ENCODE results near the gene CTNNA3. TPM values are rescaled to one million over a fixed set of nuclear protein-coding genes. Genes with fewer than 3 reads are reported as not detected.

The CTNNA3 gene
- total RNA-seq, 2 donors from 2014 or later, result 3.2 to 7.2 TPM

GRCh38 chr10:67288688-67289410, 407.1 kb downstream of the CTNNA3 start:
- Histone ChIP-seq H3K4me1 (ENCODE audit: control insufficient read depth, insufficient read depth, low read length) (no peaks in the 10 kb centered on the region), H3K4me3 (ENCODE audit: low read length) (no peak overlapping the region), H3K9me3 (ENCODE audit: control insufficient read depth, low read length) (no peaks in the 10 kb centered on the region), H3K27me3 (ENCODE audit: control insufficient read depth, insufficient read depth, low read length, poor library complexity, severe bottlenecking) (no peaks in the 10 kb centered on the region), H3K27ac (ENCODE audit: low read depth, low read length) (no peak overlapping the region), H3K36me3 (ENCODE audit: control insufficient read depth, insufficient read depth, low read length) (no peaks in the 10 kb centered on the region), H3K9ac (ENCODE audit: extremely low read depth, low read length, poor library complexity, severe bottlenecking) (no peak overlapping the region)
- Mint-ChIP-seq H3K4me3 (no peak overlapping the region), H3K36me3 (ENCODE audit: low read depth) (no peaks in the 10 kb centered on the region), H3K9me3 (no peaks in the 10 kb centered on the region), H3K27me3 (ENCODE audit: insufficient read depth) (no peaks in the 10 kb centered on the region), H3K27ac (no peak overlapping the region), H3K4me1 (no peaks in the 10 kb centered on the region)
- TF ChIP-seq CTCF (conservative IDR thresholded peaks at IDR 0.05), result no peak
- DNase-seq, result no peak
- 93% methylated on average over 3 of the region's 3 CpGs; no CpG with 5 or more reads in 1 of the 2 experiments for WGBS, 2 experiments (ENCODE audit: insufficient coverage in 1 of 2, insufficient read length in 1 of 2)

- H3K9me3 Mint-ChIP-seq, result peaks cover 2% of the 10 kb centered on the region
- TF ChIP-seq CTCF (conservative IDR thresholded peaks at IDR 0.05), result peak; percentile 37
- H3K4me3 ChIP-seq (ENCODE audit: low read length), result no peak overlapping the region
- no peaks in the 10 kb centered on the region for H3K27me3 ChIP-seq (ENCODE audit: control insufficient read depth, insufficient read depth, low read length, poor library complexity, severe bottlenecking)
- WGBS, 2 experiments (ENCODE audit: insufficient coverage in 1 of 2, insufficient read length in 1 of 2), result 77% methylated on average over 1 of the region's 1 CpG; no CpG with 5 or more reads in 1 of the 2 experiments
- H3K36me3 ChIP-seq (ENCODE audit: control insufficient read depth, insufficient read depth, low read length), result no peaks in the 10 kb centered on the region
- peaks cover 8% of the 10 kb centered on the region for H3K4me1 ChIP-seq (ENCODE audit: control insufficient read depth, insufficient read depth, low read length)
- no peaks in the 10 kb centered on the region for H3K36me3 Mint-ChIP-seq (ENCODE audit: low read depth)
- no peaks in the 10 kb centered on the region for H3K27me3 Mint-ChIP-seq (ENCODE audit: insufficient read depth)
- no peak overlapping the region for H3K4me3 Mint-ChIP-seq
- peaks cover 14% of the 10 kb centered on the region for H3K9me3 ChIP-seq (ENCODE audit: control insufficient read depth, low read length)
- H3K4me1 Mint-ChIP-seq, result peaks cover 20% of the 10 kb centered on the region
- no peak for DNase-seq
- no peak overlapping the region for H3K9ac ChIP-seq (ENCODE audit: extremely low read depth, low read length, poor library complexity, severe bottlenecking)
- no peak overlapping the region for H3K27ac ChIP-seq (ENCODE audit: low read depth, low read length)
- H3K27ac Mint-ChIP-seq, result no peak overlapping the region
Measured at GRCh38 chr10:67284589-67284988, 411.4 kb downstream of the CTNNA3 start.

DNA sequence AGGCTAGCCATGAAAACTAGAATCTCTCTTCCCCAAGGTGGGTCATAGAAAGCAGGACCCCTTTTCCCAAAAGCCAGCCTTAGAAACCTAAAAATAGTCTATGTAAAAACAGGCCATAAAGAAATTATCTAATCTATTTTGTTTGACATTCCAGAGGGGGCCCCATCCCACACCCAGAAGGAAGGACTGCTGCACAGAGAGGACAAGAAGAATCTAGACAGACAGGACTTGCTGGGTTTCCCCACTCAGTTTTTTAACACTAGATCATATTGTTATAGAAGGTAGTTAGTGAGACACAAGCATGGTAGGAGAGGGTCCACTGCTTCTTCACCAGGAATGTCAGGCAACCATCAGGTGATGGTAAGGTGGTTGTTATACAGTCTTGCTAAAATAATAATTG, 413.1 kb downstream of the CTNNA3 start:
- H3K27ac Mint-ChIP-seq, result peak overlapping the region; percentile 72
- H3K27ac ChIP-seq (ENCODE audit: low read depth, low read length), result no peak overlapping the region
- no peaks in the 10 kb centered on the region for H3K27me3 Mint-ChIP-seq (ENCODE audit: insufficient read depth)
- H3K27me3 ChIP-seq (ENCODE audit: control insufficient read depth, insufficient read depth, low read length, poor library complexity, severe bottlenecking), result no peaks in the 10 kb centered on the region
- H3K4me3 Mint-ChIP-seq, result no peak overlapping the region
- H3K4me1 ChIP-seq (ENCODE audit: control insufficient read depth, insufficient read depth, low read length), result peaks cover 22% of the 10 kb centered on the region
- H3K9me3 Mint-ChIP-seq, result peaks cover 2% of the 10 kb centered on the region
- H3K9me3 ChIP-seq (ENCODE audit: control insufficient read depth, low read length), result peaks cover 14% of the 10 kb centered on the region
- DNase-seq, result no peak
- H3K36me3 Mint-ChIP-seq (ENCODE audit: low read depth), result no peaks in the 10 kb centered on the region
- no peak overlapping the region for H3K9ac ChIP-seq (ENCODE audit: extremely low read depth, low read length, poor library complexity, severe bottlenecking)
- H3K4me1 Mint-ChIP-seq, result peaks cover 35% of the 10 kb centered on the region
- TF ChIP-seq CTCF (conservative IDR thresholded peaks at IDR 0.05), result no peak
- H3K36me3 ChIP-seq (ENCODE audit: control insufficient read depth, insufficient read depth, low read length), result no peaks in the 10 kb centered on the region
- peak overlapping the region; percentile 0 for H3K4me3 ChIP-seq (ENCODE audit: low read length)
